IMR-90 (cell line): ENCODE data around the gene MSH5.

Experiments
- CEBPB ChIP-seq: IDR thresholded peaks from 2 replicates; pipeline ENCODE4 v1.6.1; 2012; ENCODE audit warnings: low read depth, low read length, improper control_type of control experiment
- CTCF ChIP-seq: conservative IDR thresholded peaks from 2 replicates; pipeline ENCODE4 v1.5.1; 2012; ENCODE audit warnings: mild to moderate bottlenecking, low read depth, low read length, improper control_type of control experiment
- FOS ChIP-seq: fragments of 150-350 bp; IDR thresholded peaks from 2 replicates; pipeline ENCODE4 v1.6.1; 2016; ENCODE audit warnings: low read depth, low read length
- MAFK ChIP-seq: IDR thresholded peaks from 2 replicates; pipeline ENCODE4 v1.6.1; 2012; ENCODE audit warnings: low read depth, low read length, improper control_type of control experiment
- MAZ ChIP-seq: IDR thresholded peaks from 2 replicates; pipeline ENCODE4 v1.6.1; 2012; ENCODE audit warnings: low read depth, mild to moderate bottlenecking, low read length, improper control_type of control experiment, moderate library complexity, borderline replicate concordance
- MXI1 ChIP-seq: IDR thresholded peaks from 2 replicates; pipeline ENCODE4 v1.6.1; 2012; ENCODE audit warnings: low read depth, mild to moderate bottlenecking, low read length, moderate library complexity, borderline replicate concordance
- POLR2A ChIP-seq: IDR thresholded peaks from 2 replicates; pipeline ENCODE4 v1.6.1; 2012; ENCODE audit warnings: mild to moderate bottlenecking, low read depth, low read length
- RCOR1 ChIP-seq: IDR thresholded peaks from 2 replicates; pipeline ENCODE4 v1.6.1; 2012; ENCODE audit warnings: mild to moderate bottlenecking, low read length, improper control_type of control experiment; ENCODE audit not compliant: insufficient replicate concordance
- RFX5 ChIP-seq: IDR thresholded peaks from 2 replicates; pipeline ENCODE4 v1.8.0; 2012; ENCODE audit warnings: low read depth, mild to moderate bottlenecking, low read length, moderate library complexity
- SMC3 ChIP-seq: fragments of 150-350 bp; IDR thresholded peaks from 2 replicates; pipeline ENCODE4 v1.6.1; 2016; ENCODE audit warnings: low read depth, mild to moderate bottlenecking, antibody characterized with exemption, low read length, moderate library complexity
- USF2 ChIP-seq: fragments of 150-350 bp; IDR thresholded peaks from 2 replicates; pipeline ENCODE4 v1.6.1; 2017; ENCODE audit warnings: mild to moderate bottlenecking, antibody characterized with exemption, low read length, low read depth

GRCh38 chr6:31733734-31734133 lies 6.1 kb upstream of the MSH5 start:
- no peak for TF ChIP-seq CTCF
- no peak for TF ChIP-seq POLR2A
- TF ChIP-seq SMC3, result no peak
- no peak for TF ChIP-seq MAZ
- TF ChIP-seq MXI1, result no peak
- TF ChIP-seq RCOR1, result no peak
- TF ChIP-seq CEBPB, result no peak
- no peak for TF ChIP-seq MAFK
- TF ChIP-seq FOS, result no peak
- no peak for TF ChIP-seq USF2
- TF ChIP-seq RFX5, result no peak
